ENCODE results near the gene COL5A1. TPM values are rescaled to one million over a fixed set of nuclear protein-coding genes. Genes with fewer than 3 reads are reported as not detected.

COL5A1 gene
- total RNA-seq, 1 experiment from 2014 or later: 10.6 TPM

GRCh38 chr9:134839455-134840125, 198.0 kb downstream of the COL5A1 start:
- Histone ChIP-seq H3K9ac (ENCODE audit: low read length) (no peak overlapping the region), H3F3A (ENCODE audit: low read length, unreplicated experiment) (no peaks in the 10 kb centered on the region), H3K9me3 (ENCODE audit: low read length) (no peaks in the 10 kb centered on the region), H4K20me1 (ENCODE audit: low read length) (no peaks in the 10 kb centered on the region), H3K4me1 (ENCODE audit: insufficient read depth, low read length) (no peaks in the 10 kb centered on the region), H3K79me2 (ENCODE audit: low read length) (no peaks in the 10 kb centered on the region), H2AFZ (ENCODE audit: low read length) (no peak overlapping the region), H3K36me3 (ENCODE audit: low read depth, low read length) (no peaks in the 10 kb centered on the region), H3K27me3 (ENCODE audit: low read length) (no peaks in the 10 kb centered on the region), H3K27ac (ENCODE audit: low read length) (no peak overlapping the region), H3K4me2 (ENCODE audit: low read length) (no peak overlapping the region), H3K9me2 (replicated peaks; ENCODE audit: low read length) (no peaks in the 10 kb centered on the region), H3K4me3 (ENCODE audit: low read length) (no peak overlapping the region)
- no peak for ATAC-seq
- no peak for DNase-seq
- POLR2A ChIA-PET (ENCODE audit: unreplicated experiment): no interaction called here
- intact Hi-C loops (cut with micrococcal nuclease): no loop called here
- no TSS peak for BruUV-seq (replicated peaks)
- CTCF ChIA-PET: no interaction called here
- no peak for TF ChIP-seq CTCF (conservative IDR thresholded peaks at IDR 0.05; ENCODE audit: low read depth, low read length)
- TF ChIP-seq EZH2phosphoT487 (IDR thresholded peaks at IDR 0.05; ENCODE audit: borderline replicate concordance, low read length): no peak
- no peak for TF ChIP-seq EZH2 (IDR thresholded peaks at IDR 0.05; ENCODE audit: low read length, unreplicated experiment)

DNA sequence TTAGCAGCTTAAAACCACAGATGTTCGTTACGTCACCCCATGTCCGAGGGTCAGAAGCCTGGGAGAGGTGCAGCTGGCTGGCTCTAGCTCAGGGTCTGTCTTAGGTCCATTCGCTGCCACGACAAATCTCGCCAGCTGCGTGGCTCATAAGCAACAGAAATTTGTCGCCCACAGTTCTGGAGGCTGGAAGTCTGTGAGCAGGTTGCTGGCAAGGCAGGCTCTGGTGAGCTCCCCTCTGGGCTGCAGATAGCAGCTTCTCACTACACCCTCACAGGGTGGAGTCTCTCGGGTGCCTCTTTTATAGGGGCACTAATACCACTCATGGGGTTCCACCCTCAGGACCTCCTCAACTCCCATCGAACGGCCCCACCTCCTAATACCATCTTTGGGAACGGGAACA, 198.9 kb downstream of the COL5A1 start:
- Histone ChIP-seq H3K9me3 (ENCODE audit: low read length) (no peaks in the 10 kb centered on the region), H3K4me3 (ENCODE audit: low read length) (no peak overlapping the region), H3K4me2 (ENCODE audit: low read length) (no peak overlapping the region), H4K20me1 (ENCODE audit: low read length) (no peaks in the 10 kb centered on the region), H3K36me3 (ENCODE audit: low read depth, low read length) (no peaks in the 10 kb centered on the region), H3K9me2 (replicated peaks; ENCODE audit: low read length) (no peaks in the 10 kb centered on the region), H2AFZ (ENCODE audit: low read length) (no peak overlapping the region), H3K4me1 (ENCODE audit: insufficient read depth, low read length) (no peaks in the 10 kb centered on the region), H3F3A (ENCODE audit: low read length, unreplicated experiment) (no peaks in the 10 kb centered on the region), H3K27me3 (ENCODE audit: low read length) (no peaks in the 10 kb centered on the region), H3K9ac (ENCODE audit: low read length) (no peak overlapping the region), H3K27ac (ENCODE audit: low read length) (no peak overlapping the region), H3K79me2 (ENCODE audit: low read length) (no peaks in the 10 kb centered on the region)
- DNase-seq: no peak
- no TSS peak for BruUV-seq (replicated peaks)
- ChIA-PET POLR2A (ENCODE audit: unreplicated experiment) (no interaction called here), CTCF (no interaction called here)
- no peak for ATAC-seq
- intact Hi-C loops (cut with micrococcal nuclease): no loop called here
- no peak for TF ChIP-seq EZH2phosphoT487 (IDR thresholded peaks at IDR 0.05; ENCODE audit: borderline replicate concordance, low read length)
- TF ChIP-seq EZH2 (IDR thresholded peaks at IDR 0.05; ENCODE audit: low read length, unreplicated experiment): no peak
- TF ChIP-seq CTCF (conservative IDR thresholded peaks at IDR 0.05; ENCODE audit: low read depth, low read length): no peak

GRCh38 chr9:134841180-134841904, 199.7 kb downstream of the COL5A1 start:
- Histone ChIP-seq H2AFZ (ENCODE audit: low read length) (no peak overlapping the region), H3K4me2 (ENCODE audit: low read length) (no peak overlapping the region), H3K27me3 (ENCODE audit: low read length) (no peaks in the 10 kb centered on the region), H3K4me3 (ENCODE audit: low read length) (no peak overlapping the region), H3K4me1 (ENCODE audit: insufficient read depth, low read length) (no peaks in the 10 kb centered on the region), H3K79me2 (ENCODE audit: low read length) (no peaks in the 10 kb centered on the region), H3K9me3 (ENCODE audit: low read length) (no peaks in the 10 kb centered on the region), H3K36me3 (ENCODE audit: low read depth, low read length) (no peaks in the 10 kb centered on the region), H3K27ac (ENCODE audit: low read length) (no peak overlapping the region), H4K20me1 (ENCODE audit: low read length) (no peaks in the 10 kb centered on the region), H3K9ac (ENCODE audit: low read length) (no peak overlapping the region), H3F3A (ENCODE audit: low read length, unreplicated experiment) (no peaks in the 10 kb centered on the region), H3K9me2 (replicated peaks; ENCODE audit: low read length) (no peaks in the 10 kb centered on the region)
- ATAC-seq (no peak), DNase-seq (no peak)
- ChIA-PET CTCF (interaction anchor here (0.5 kb wide), 1 partner anchor 59 kb away, joined by 6 read pairs; no protein-coding TSS in a partner anchor), POLR2A (ENCODE audit: unreplicated experiment) (no interaction called here)
- BruUV-seq (replicated peaks): no TSS peak
- no peak for TF ChIP-seq EZH2 (IDR thresholded peaks at IDR 0.05; ENCODE audit: low read length, unreplicated experiment)
- TF ChIP-seq EZH2phosphoT487 (IDR thresholded peaks at IDR 0.05; ENCODE audit: borderline replicate concordance, low read length): no peak
- intact Hi-C loops (cut with micrococcal nuclease): no loop called here
